ENCODE measurements around the gene CLSTN1.

CLSTN1 gene

DNA sequence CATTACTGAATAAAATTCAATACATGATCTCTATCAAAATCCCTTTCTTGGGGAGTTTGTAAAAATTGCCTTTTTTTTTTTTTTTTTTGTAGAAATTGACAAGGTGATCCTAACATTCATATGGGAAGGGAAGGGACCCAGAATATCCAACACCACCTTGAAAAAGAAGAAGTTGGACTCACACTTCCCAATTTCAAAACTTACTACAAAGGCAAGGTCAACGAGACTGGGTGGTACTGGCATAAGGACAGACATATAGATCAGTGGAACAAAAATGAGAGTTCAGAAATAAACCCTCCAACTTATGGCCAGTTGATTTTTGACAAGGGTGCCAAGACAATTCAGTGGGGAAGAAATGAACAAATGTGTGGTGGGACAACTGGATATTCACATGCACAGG, 31.4 kb upstream of the CLSTN1 start:
- H3K4me1 Mint-ChIP-seq = peaks cover 6% of the 10 kb centered on the region
- no peak for DNase-seq
- H3K36me3 Mint-ChIP-seq (ENCODE audit: low read depth) = peaks cover 39% of the 10 kb centered on the region
- TF ChIP-seq, protein P1, sequence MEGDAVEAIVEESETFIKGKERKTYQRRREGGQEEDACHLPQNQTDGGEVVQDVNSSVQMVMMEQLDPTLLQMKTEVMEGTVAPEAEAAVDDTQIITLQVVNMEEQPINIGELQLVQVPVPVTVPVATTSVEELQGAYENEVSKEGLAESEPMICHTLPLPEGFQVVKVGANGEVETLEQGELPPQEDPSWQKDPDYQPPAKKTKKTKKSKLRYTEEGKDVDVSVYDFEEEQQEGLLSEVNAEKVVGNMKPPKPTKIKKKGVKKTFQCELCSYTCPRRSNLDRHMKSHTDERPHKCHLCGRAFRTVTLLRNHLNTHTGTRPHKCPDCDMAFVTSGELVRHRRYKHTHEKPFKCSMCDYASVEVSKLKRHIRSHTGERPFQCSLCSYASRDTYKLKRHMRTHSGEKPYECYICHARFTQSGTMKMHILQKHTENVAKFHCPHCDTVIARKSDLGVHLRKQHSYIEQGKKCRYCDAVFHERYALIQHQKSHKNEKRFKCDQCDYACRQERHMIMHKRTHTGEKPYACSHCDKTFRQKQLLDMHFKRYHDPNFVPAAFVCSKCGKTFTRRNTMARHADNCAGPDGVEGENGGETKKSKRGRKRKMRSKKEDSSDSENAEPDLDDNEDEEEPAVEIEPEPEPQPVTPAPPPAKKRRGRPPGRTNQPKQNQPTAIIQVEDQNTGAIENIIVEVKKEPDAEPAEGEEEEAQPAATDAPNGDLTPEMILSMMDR (IDR thresholded peaks at IDR 0.05) = no peak
- H3K4me3 Mint-ChIP-seq = no peak overlapping the region
- peaks cover 15% of the 10 kb centered on the region for H3K9me3 Mint-ChIP-seq
- peaks cover 9% of the 10 kb centered on the region for H3K27me3 Mint-ChIP-seq (ENCODE audit: low read depth, poor library complexity)
- H3K27ac Mint-ChIP-seq = no peak overlapping the region

DNA sequence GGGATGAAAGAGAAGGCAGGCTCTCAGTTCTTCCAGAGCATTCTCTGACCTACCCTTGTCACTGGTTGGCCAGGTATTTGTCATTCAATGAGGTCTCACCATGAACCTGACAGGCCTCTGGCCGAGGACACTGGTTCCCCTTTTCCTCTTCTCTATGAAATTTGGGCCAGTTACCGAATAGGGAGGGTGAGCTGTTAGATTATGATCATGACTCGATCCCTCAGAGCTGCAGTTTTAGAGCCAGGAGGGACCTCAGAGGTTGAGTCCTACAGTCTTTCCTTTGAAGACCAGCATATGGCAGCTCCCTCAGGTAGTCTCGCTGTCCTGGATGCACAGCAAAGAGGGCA, 29.5 kb upstream of the CLSTN1 start:
- H3K4me3 Mint-ChIP-seq = no peak overlapping the region
- peaks cover 11% of the 10 kb centered on the region for H3K4me1 Mint-ChIP-seq
- H3K27ac Mint-ChIP-seq = no peak overlapping the region
- DNase-seq = no peak
- H3K27me3 Mint-ChIP-seq (ENCODE audit: low read depth, poor library complexity) = peaks cover 9% of the 10 kb centered on the region
- peaks cover 33% of the 10 kb centered on the region for H3K36me3 Mint-ChIP-seq (ENCODE audit: low read depth)
- TF ChIP-seq, protein P1 (IDR thresholded peaks at IDR 0.05) = no peak
- peaks cover 15% of the 10 kb centered on the region for H3K9me3 Mint-ChIP-seq

DNA sequence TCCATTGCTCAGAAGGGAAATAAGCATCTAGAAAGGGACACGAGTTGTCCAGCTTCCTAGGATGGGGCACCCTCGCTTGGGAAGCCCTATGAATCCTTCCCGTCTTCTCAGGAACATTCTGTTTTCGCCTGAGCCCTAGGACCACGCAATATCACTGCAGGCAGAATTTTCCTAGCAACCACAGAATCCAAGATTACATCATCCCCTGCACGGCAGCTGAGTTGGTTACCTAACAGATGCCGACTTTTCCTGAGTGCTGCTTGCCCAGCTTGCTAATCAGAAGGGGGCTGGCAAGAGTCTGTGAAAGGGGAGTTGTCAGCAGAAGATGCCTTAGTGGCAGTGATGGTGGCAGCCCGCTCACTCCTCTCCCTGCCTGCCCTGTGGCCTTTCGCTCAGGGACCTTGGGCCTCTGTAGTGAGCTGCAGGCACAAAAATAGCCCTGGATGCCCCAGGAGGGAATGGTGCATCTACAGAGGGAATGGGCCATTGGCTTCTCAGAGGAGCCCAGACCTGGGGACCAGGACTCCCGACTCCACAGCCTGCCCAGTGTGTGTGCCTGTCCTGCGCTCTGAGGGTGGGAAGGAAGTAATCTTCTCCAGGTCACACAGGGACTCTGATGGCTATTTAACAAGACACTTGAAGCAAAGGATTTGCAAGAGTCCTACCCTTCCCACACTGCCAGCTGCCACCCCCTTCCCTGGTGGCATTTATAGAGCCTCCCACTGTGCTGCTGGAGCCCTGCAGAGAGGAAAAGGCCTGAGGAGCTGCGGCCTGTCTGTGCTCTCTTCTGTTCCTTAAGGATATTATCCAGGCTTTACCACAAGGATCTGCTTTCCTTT, 28.9 kb upstream of the CLSTN1 start:
- H3K27ac Mint-ChIP-seq = no peak overlapping the region
- TF ChIP-seq, protein P1 (IDR thresholded peaks at IDR 0.05) = no peak
- H3K27me3 Mint-ChIP-seq (ENCODE audit: low read depth, poor library complexity) = peaks cover 9% of the 10 kb centered on the region
- DNase-seq = no peak
- H3K9me3 Mint-ChIP-seq = peaks cover 15% of the 10 kb centered on the region
- H3K36me3 Mint-ChIP-seq (ENCODE audit: low read depth) = peaks cover 28% of the 10 kb centered on the region
- peaks cover 17% of the 10 kb centered on the region for H3K4me1 Mint-ChIP-seq
- no peak overlapping the region for H3K4me3 Mint-ChIP-seq

DNA sequence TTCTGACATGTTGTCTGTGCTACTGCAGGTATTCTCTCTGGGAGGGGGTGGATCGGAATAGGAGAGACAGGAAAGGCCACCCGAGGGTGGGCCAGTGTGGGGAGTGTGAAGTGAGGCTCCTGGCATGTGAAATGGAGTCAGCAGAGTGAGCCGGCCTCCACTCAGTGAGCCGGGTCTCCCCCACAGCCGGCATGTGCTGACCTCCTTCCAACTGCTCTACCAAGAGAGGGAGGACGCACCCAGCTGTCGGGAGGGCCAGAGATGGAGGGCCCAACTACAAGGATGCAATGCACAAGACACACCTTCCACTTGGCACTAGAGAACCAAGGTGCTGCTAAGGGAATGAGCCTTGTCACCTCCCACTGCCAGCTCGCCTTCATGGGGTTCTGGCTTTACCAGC, 28.2 kb upstream of the CLSTN1 start:
- Mint-ChIP-seq H3K36me3 (ENCODE audit: low read depth) (peaks cover 25% of the 10 kb centered on the region), H3K4me1 (peaks cover 24% of the 10 kb centered on the region), H3K9me3 (peaks cover 15% of the 10 kb centered on the region), H3K27me3 (ENCODE audit: low read depth, poor library complexity) (peaks cover 9% of the 10 kb centered on the region), H3K27ac (no peak overlapping the region), H3K4me3 (no peak overlapping the region)
- DNase-seq = no peak
- TF ChIP-seq, protein P1 (IDR thresholded peaks at IDR 0.05) = no peak

DNA sequence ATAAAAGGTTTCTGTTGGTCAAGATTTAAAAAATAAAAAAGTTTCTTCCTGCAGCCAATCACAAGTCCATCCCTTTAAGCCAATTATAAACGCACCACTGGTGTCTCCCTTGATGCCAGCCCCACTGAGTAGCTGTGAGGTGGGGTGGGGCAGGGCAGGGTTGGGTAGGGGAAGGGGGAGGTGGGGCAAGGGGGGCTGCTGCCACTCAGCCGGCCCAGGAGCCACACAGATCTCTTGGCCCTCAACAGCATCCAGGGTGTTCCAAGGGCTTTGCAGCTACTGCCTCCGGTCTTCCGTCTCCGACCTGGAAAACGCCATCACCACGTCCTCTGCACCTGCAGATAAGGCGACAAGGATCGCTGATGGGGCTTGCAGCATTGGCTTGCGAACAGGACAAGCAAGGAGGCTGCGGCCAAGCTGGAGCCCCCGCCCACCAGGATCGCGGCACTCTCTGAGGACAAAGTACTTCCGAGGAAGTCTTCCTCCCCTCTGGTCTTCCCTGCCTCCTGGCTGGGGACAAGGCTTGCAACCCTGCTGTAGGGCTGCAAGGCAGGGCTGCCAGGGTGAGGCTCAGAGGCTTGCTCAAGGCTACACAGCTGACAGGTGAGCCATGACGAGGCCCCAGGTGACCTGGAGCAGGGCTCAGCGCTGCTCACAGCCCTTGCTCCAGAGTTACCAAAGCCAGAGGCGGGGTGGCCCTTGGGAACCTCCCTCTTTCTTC, 26.8 kb upstream of the CLSTN1 start:
- H3K27ac Mint-ChIP-seq = no peak overlapping the region
- H3K27me3 Mint-ChIP-seq (ENCODE audit: low read depth, poor library complexity) = peaks cover 13% of the 10 kb centered on the region
- peaks cover 15% of the 10 kb centered on the region for H3K9me3 Mint-ChIP-seq
- TF ChIP-seq, protein P1 (IDR thresholded peaks at IDR 0.05) = no peak
- no peak overlapping the region for H3K4me3 Mint-ChIP-seq
- DNase-seq = no peak
- H3K36me3 Mint-ChIP-seq (ENCODE audit: low read depth) = peaks cover 24% of the 10 kb centered on the region
- peaks cover 36% of the 10 kb centered on the region for H3K4me1 Mint-ChIP-seq

Measured in nephron progenitor cell (in vitro differentiated cells).